Spleen (tissue), 11 donors: ENCODE measurements around the gene NSUN6. TPM values are rescaled to one million over a fixed set of nuclear protein-coding genes. Genes with fewer than 3 reads are reported as not detected.
A peak's percentile ranks its signal among the peaks of the same experiment; 100 is the strongest.

Experiments
- DNase-seq: peaks from one replicate; pipeline ENCODE4 v3.0.0-alpha.2; 2020
- H3K27ac ChIP-seq, 8 donors: fragments of 200-600 bp; sonication (generic) in 7 of 8; 1 replicate in 4 of 8; 2 replicates in 4 of 8; pipeline versions ENCODE4 v1.5.0 to v1.8.0; 2016 to 2021; ENCODE audit warnings: inconsistent platforms in 4 of 8, mild to moderate bottlenecking in 4 of 8, moderate library complexity in 1 of 8
- H3K27me3 ChIP-seq, 7 donors: fragments of 200-600 bp; sonication (generic) in 6 of 7; replicated peaks in 1 of 7; 1 replicate in 4 of 7; 2 replicates in 3 of 7; pipeline versions ENCODE4 v1.5.0 to v1.8.0; 2016 to 2021; ENCODE audit warnings: inconsistent platforms in 3 of 7, mild to moderate bottlenecking in 1 of 7
- H3K36me3 ChIP-seq, 6 donors: fragments of 200-600 bp; sonication (generic) in 5 of 6; 1 replicate in 4 of 6; 2 replicates in 2 of 6; pipeline versions ENCODE4 v1.5.0 to v1.8.0; 2016 to 2021; ENCODE audit warnings: inconsistent platforms in 2 of 6
- H3K4me1 ChIP-seq, 6 donors: fragments of 200-600 bp; sonication (generic) in 5 of 6; 1 replicate in 3 of 6; 2 replicates in 3 of 6; pipeline versions ENCODE4 v1.5.0 to v1.8.0; 2016 to 2021; ENCODE audit warnings: inconsistent platforms in 3 of 6
- H3K4me3 ChIP-seq, 8 donors: fragments of 200-600 bp; sonication (generic) in 7 of 8; 1 replicate in 4 of 8; 2 replicates in 4 of 8; pipeline versions ENCODE4 v1.5.0 to v1.8.0; 2016 to 2021; ENCODE audit warnings: inconsistent platforms in 4 of 8, mild to moderate bottlenecking in 4 of 8, moderate library complexity in 2 of 8
- H3K9me3 ChIP-seq, 8 donors: fragments of 200-600 bp; sonication (generic) in 7 of 8; 1 replicate in 4 of 8; 2 replicates in 4 of 8; pipeline versions ENCODE4 v1.5.0 to v1.8.0; 2016 to 2021; ENCODE audit warnings: inconsistent platforms in 4 of 8
- CTCF ChIP-seq, 11 experiments: fragments of 200-600 bp in 7 of 11; fragments of 450-650 bp in 4 of 11; sonication (generic) in 4 of 11; IDR thresholded peaks in 8 of 11; conservative IDR thresholded peaks in 3 of 11; 1 replicate in 7 of 11; 2 replicates in 4 of 11; pipeline versions ENCODE4 v1.4.0 to v1.8.0; 2016 to 2021; ENCODE audit warnings: antibody characterized with exemption in 11 of 11, inconsistent platforms in 4 of 11, mild to moderate bottlenecking in 1 of 11
- POLR2A ChIP-seq, 3 donors: fragments of 450-650 bp; IDR thresholded peaks; one replicate each; pipeline ENCODE4 v1.5.1; 2017; ENCODE audit warnings: antibody characterized with exemption in 3 of 3, mild to moderate bottlenecking in 1 of 3
- POLR2AphosphoS5 ChIP-seq, 3 donors: sonication (generic); formaldehyde crosslinking; IDR thresholded peaks; one replicate each; pipeline ENCODE4 v1.5.1; 2017; ENCODE audit warnings: antibody characterized with exemption in 3 of 3
- WGBS, 5 donors: extraction: QIAGEN DNeasy Blood & Tissue Kit in 3 of 5; methylation state at CpG; one replicate each; pipeline versions ENCODE4 v1.1.5 to v1.1.7; 2013 to 2018; 5-methylcytosine and 5-hydroxymethylcytosine counted together
- intact Hi-C: fragments of 100-400 bp; cut with DNase I; formaldehyde crosslinking; loops from one replicate; pipeline ENCODE4 v1.15.0; 2023; ENCODE audit warnings: low total_unique reads
- polyA plus RNA-seq, 3 donors: library from polyadenylated mRNA; stranded (reverse); fragments of 200-250 nt; gene quantifications; one replicate each; pipeline ENCODE4 v1.2.1, GENCODE V29; 2013
- total RNA-seq, 7 donors: library from RNA; depleted of rRNA in 3 of 7; stranded (reverse); fragments of >200 nt in 3 of 7; fragmentation: NEBNext Ultra II Directional in 4 of 7; extraction: Animal tissue kit (Norgen Biotek cat#: 25700) in 4 of 7; gene quantifications; one replicate each; pipeline versions ENCODE4 v1.1.0 to v1.2.1, GENCODE V29; 2016 to 2021
- donor health status: healthy with polysubstance abuse.
- donor health status: DM: no; HTN: no; CAD: no; lungs with moderate emphysema.
- donor health status: DM: no; HTN: no; CAD: no.
- donor health status: Bipolar disorder and iron deficiency.
- donor health status: healthy.
- donor health status: DM: no; HTN: no; CAD: no.
- donor health status: DM: yes; HTN: yes; CAD: no.

NSUN6 gene
- total and polyA plus RNA-seq, 10 donors: 6.4 to 25.8 (median 15.6) TPM

- no peaks in the 10 kb centered on the region for H3K27me3 ChIP-seq
- intact Hi-C loops: no loop called here
- no peak for TF ChIP-seq CTCF (IDR thresholded peaks at IDR 0.05 in 8 of 11, conservative IDR thresholded peaks at IDR 0.05 in 3 of 11)
- no peak for TF ChIP-seq POLR2AphosphoS5 (IDR thresholded peaks at IDR 0.05)
- no peak for TF ChIP-seq POLR2A (IDR thresholded peaks at IDR 0.05)
- H3K36me3 ChIP-seq: peaks cover 0 to 9% (median 0%) of the 10 kb centered on the region in 6 donors
- WGBS, 5 donors: 0 to 1% (median 1%) methylated on average over 23 of the region's 23 CpGs
- peaks cover 23 to 66% (median 39%) of the 10 kb centered on the region in 6 donors for H3K4me1 ChIP-seq
- peak overlapping the region; percentile 75 to 97 (median 87) for H3K4me3 ChIP-seq
- no peaks in the 10 kb centered on the region for H3K9me3 ChIP-seq
- DNase-seq: no peak
- H3K27ac ChIP-seq: peak overlapping the region; percentile 84 to 98 (median 97)
Measured at GRCh38 chr10:18659819-18660535, 8.6 kb upstream of the NSUN6 start.

- H3K4me1 ChIP-seq: peaks cover 20 to 61% (median 39%) of the 10 kb centered on the region in 6 donors
- intact Hi-C loops: no loop called here
- DNase-seq: peak; percentile 99
- peak within 1 kb of the TSS; percentile 84 to 98 (median 97) for H3K27ac ChIP-seq
- WGBS, 5 donors: 0 to 1% (median 0%) methylated on average over 18 to 72 of the region's 72 CpGs
- H3K9me3 ChIP-seq: no peaks in the 10 kb centered on the region
- H3K36me3 ChIP-seq: peaks cover 0 to 7% (median 0%) of the 10 kb centered on the region in 6 donors
- no peaks in the 10 kb centered on the region for H3K27me3 ChIP-seq
- peak within 1 kb of the TSS; percentile 75 to 97 (median 87) for H3K4me3 ChIP-seq
- peak in 2 of 3 donors; percentile 29 to 63 for TF ChIP-seq POLR2A (IDR thresholded peaks at IDR 0.05)
- peak; percentile 96 to 97 (median 97) for TF ChIP-seq POLR2AphosphoS5 (IDR thresholded peaks at IDR 0.05)
- TF ChIP-seq CTCF (IDR thresholded peaks at IDR 0.05 in 8 of 11, conservative IDR thresholded peaks at IDR 0.05 in 3 of 11): peak in 2 of 11 experiments; percentile 8 to 25
Measured at GRCh38 chr10:18659125-18659818, 7.9 kb upstream of the NSUN6 start, which contains the start of gene ARL5B. Gene ARL5B, plus strand, starts transcription at chr10:18659431. Its CDS starts 207 bp downstream, at chr10:18659638.

- TF ChIP-seq CTCF (IDR thresholded peaks at IDR 0.05 in 8 of 11, conservative IDR thresholded peaks at IDR 0.05 in 3 of 11) (no peak), POLR2A (IDR thresholded peaks at IDR 0.05) (no peak), POLR2AphosphoS5 (IDR thresholded peaks at IDR 0.05) (no peak)
- DNase-seq: peak; percentile 84
- 19 to 24% (median 20%) methylated on average over 23 of the region's 23 CpGs for WGBS, 5 donors
- intact Hi-C loops: no loop called here
- Histone ChIP-seq H3K27me3 (no peaks in the 10 kb centered on the region), H3K9me3 (no peaks in the 10 kb centered on the region), H3K36me3 (peaks cover 0 to 8% (median under 1%) of the 10 kb centered on the region in 6 donors), H3K27ac (peak overlapping the region; percentile 84 to 98 (median 97)), H3K4me3 (peak overlapping the region; percentile 75 to 97 (median 87)), H3K4me1 (peaks cover 20 to 54% (median 39%) of the 10 kb centered on the region in 6 donors)
Measured at GRCh38 chr10:18658271-18659124, 7.1 kb upstream of the NSUN6 start.
